IMR-90 (cell line): ENCODE data around the gene IREB2. TPM values are rescaled to one million over a fixed set of nuclear protein-coding genes. Genes with fewer than 3 reads are reported as not detected.

Source experiments
- ATAC-seq: fragments of 200-7000 bp; cut with Tn5 transposase; 2 replicates; pipeline ENCODE4 v1.9.1; 2020; ENCODE audit warnings: low read depth, mild to moderate bottlenecking, moderate library complexity
- BruUV-seq: library from RNA; stranded (reverse); fragments of 400-500 nt; replicated peaks from 2 replicates; lab custom pipeline; 2021; lab: Mats Ljungman, UMichigan
- CTCF ChIA-PET: fragments of 300-600 bp; formaldehyde crosslinking; extraction: SDS; loops from one replicate; lab custom pipeline; 2021; ENCODE audit warnings: antibody characterized with exemption; lab: Yijun Ruan, JAX
- POLR2A ChIA-PET: fragments of 300-600 bp; sonication (Branson Sonifier 250); formaldehyde crosslinking; loops from one replicate; lab custom pipeline; 2022; ENCODE audit warnings: antibody characterized with exemption; ENCODE audit not compliant: unreplicated experiment; lab: Charles Lee
- DNase-seq: peaks from one replicate; pipeline ENCODE4 v3.0.0; 2013
- H2AFZ ChIP-seq: replicated peaks from 2 replicates; pipeline ENCODE3; 2013; ENCODE audit warnings: low read length, mild to moderate bottlenecking; ENCODE audit not compliant: poor library complexity
- H2AK5ac ChIP-seq: 2 replicates; pipeline ENCODE4 v1.6.1; 2013; ENCODE audit warnings: low read depth, low read length, inconsistent platforms
- H2AK9ac ChIP-seq: replicated peaks from 2 replicates; pipeline ENCODE3; 2013; ENCODE audit warnings: mild to moderate bottlenecking, low read depth, low read length, moderate library complexity; ENCODE audit not compliant: poor library complexity
- H2BK120ac ChIP-seq: 2 replicates; pipeline ENCODE4 v1.6.1; 2013; ENCODE audit warnings: low read depth, low read length, inconsistent platforms
- H2BK15ac ChIP-seq: 3 replicates; pipeline ENCODE4 v1.6.1; 2013; ENCODE audit warnings: low read depth, low read length, inconsistent platforms
- H2BK20ac ChIP-seq: 2 replicates; pipeline ENCODE4 v1.6.1; 2013; ENCODE audit warnings: low read depth, mild to moderate bottlenecking, inconsistent platforms, low read length, moderate library complexity
- H2BK5ac ChIP-seq: 2 replicates; pipeline ENCODE4 v1.6.1; 2013; ENCODE audit warnings: mild to moderate bottlenecking, low read depth, low read length, inconsistent platforms; ENCODE audit not compliant: poor library complexity, severe bottlenecking
- H3K14ac ChIP-seq: replicated peaks from 2 replicates; pipeline ENCODE4 v1.6.1; 2013; ENCODE audit warnings: low read depth, low read length, inconsistent platforms
- H3K18ac ChIP-seq: 2 replicates; pipeline ENCODE4 v1.6.1; 2013; ENCODE audit warnings: low read depth, low read length, control low read depth
- H3K23ac ChIP-seq: 2 replicates; pipeline ENCODE4 v1.6.1; 2013; ENCODE audit warnings: low read depth, low read length, inconsistent platforms
- H3K27ac ChIP-seq: 2 replicates; pipeline ENCODE4 v1.5.1; 2013; ENCODE audit warnings: mild to moderate bottlenecking, control low read depth, low read length; ENCODE audit not compliant: insufficient read depth
- H3K27me3 ChIP-seq: 2 replicates; pipeline ENCODE4 v1.6.1; 2013; ENCODE audit warnings: low read length; ENCODE audit not compliant: control insufficient read depth, insufficient read depth
- H3K36me3 ChIP-seq: 2 replicates; pipeline ENCODE4 v1.6.1; 2013; ENCODE audit warnings: low read length, mixed read lengths; ENCODE audit not compliant: control insufficient read depth, insufficient read depth
- H3K4ac ChIP-seq: 2 replicates; pipeline ENCODE4 v1.6.1; 2013; ENCODE audit warnings: low read depth, low read length, inconsistent platforms
- H3K4me1 ChIP-seq: 2 replicates; pipeline ENCODE4 v1.6.1; 2013; ENCODE audit warnings: low read length, mixed read lengths; ENCODE audit not compliant: control insufficient read depth, insufficient read depth
- H3K4me2 ChIP-seq: 2 replicates; pipeline ENCODE4 v1.6.1; 2013; ENCODE audit warnings: low read depth, mild to moderate bottlenecking, control low read depth, low read length, moderate library complexity
- H3K4me3 ChIP-seq: 2 replicates; pipeline ENCODE4 v1.5.1; 2013; ENCODE audit warnings: low read depth, mild to moderate bottlenecking, control low read depth, low read length, moderate library complexity; ENCODE audit not compliant: insufficient read depth
- H3K56ac ChIP-seq: 2 replicates; pipeline ENCODE4 v1.6.1; 2013; ENCODE audit warnings: low read length, inconsistent platforms; ENCODE audit not compliant: insufficient read depth; ENCODE audit errors: extremely low read depth
- H3K79me1 ChIP-seq, 2 experiments: 2 replicates each; pipeline ENCODE4 v1.6.1; 2013; ENCODE audit warnings: low read length in 2 of 2, inconsistent platforms in 1 of 2, low read depth in 1 of 2
- H3K9ac ChIP-seq: 2 replicates; pipeline ENCODE4 v1.6.1; 2013; ENCODE audit warnings: low read depth, low read length, control low read depth
- H3K9me1 ChIP-seq: 2 replicates; pipeline ENCODE4 v1.6.1; 2013; ENCODE audit warnings: low read length, inconsistent platforms; ENCODE audit not compliant: insufficient read depth
- H3K9me3 ChIP-seq: 2 replicates; pipeline ENCODE4 v1.6.1; 2013; ENCODE audit warnings: low read length; ENCODE audit not compliant: control insufficient read depth, insufficient read depth
- H4K20me1 ChIP-seq: 2 replicates; pipeline ENCODE4 v1.6.1; 2013; ENCODE audit warnings: low read length, inconsistent platforms; ENCODE audit not compliant: insufficient read depth
- H4K5ac ChIP-seq: 2 replicates; pipeline ENCODE4 v1.6.1; 2013; ENCODE audit warnings: mild to moderate bottlenecking, low read depth, low read length, control low read depth
- H4K8ac ChIP-seq, 2 experiments: 2 replicates each; pipeline ENCODE4 v1.6.1; 2013; ENCODE audit warnings: low read depth in 2 of 2, low read length in 2 of 2, control low read depth in 1 of 2, inconsistent platforms in 1 of 2
- H4K91ac ChIP-seq: 2 replicates; pipeline ENCODE4 v1.6.1; 2013; ENCODE audit warnings: low read depth, low read length, inconsistent platforms; ENCODE audit not compliant: insufficient read depth
- CEBPB ChIP-seq: IDR thresholded peaks from 2 replicates; pipeline ENCODE4 v1.6.1; 2012; ENCODE audit warnings: low read depth, low read length, improper control_type of control experiment
- CHD1 ChIP-seq: IDR thresholded peaks from 2 replicates; pipeline ENCODE4 v1.6.1; 2012; ENCODE audit warnings: low read depth, low read length, improper control_type of control experiment
- MXI1 ChIP-seq: IDR thresholded peaks from 2 replicates; pipeline ENCODE4 v1.6.1; 2012; ENCODE audit warnings: low read depth, mild to moderate bottlenecking, low read length, moderate library complexity, borderline replicate concordance
- NFE2L2 ChIP-seq: fragments of 150-350 bp; IDR thresholded peaks from 2 replicates; pipeline ENCODE4 v1.6.1; 2016; ENCODE audit warnings: low read depth, mild to moderate bottlenecking, low read length
- POLR2A ChIP-seq: IDR thresholded peaks from 2 replicates; pipeline ENCODE4 v1.6.1; 2012; ENCODE audit warnings: mild to moderate bottlenecking, low read depth, low read length
- USF2 ChIP-seq: fragments of 150-350 bp; IDR thresholded peaks from 2 replicates; pipeline ENCODE4 v1.6.1; 2017; ENCODE audit warnings: mild to moderate bottlenecking, antibody characterized with exemption, low read length, low read depth
- WGBS, 2 experiments: methylation state at CpG; one replicate each; pipeline versions ENCODE4 v1.1.5 to v1.1.7; 2013; ENCODE audit warnings: missing lambda C conversion rate in 2 of 2; ENCODE audit not compliant: insufficient read length in 1 of 2; ENCODE audit errors: extremely low coverage in 2 of 2; 5-methylcytosine and 5-hydroxymethylcytosine counted together
- dilution Hi-C: fragments of 300-500 bp; cut with HindIII; formaldehyde crosslinking; loops from one replicate; pipeline ENCODE4 v1.14.3; 2018; ENCODE audit warnings: low sequenced_read_pairs; ENCODE audit not compliant: unreplicated experiment
- in situ Hi-C: fragments of 300-500 bp; cut with MboI; formaldehyde crosslinking; loops from 3 replicates; pipeline ENCODE4 v1.14.3; 2019; ENCODE audit warnings: low sequenced_read_pairs, inconsistent platforms, mixed read lengths
- intact Hi-C: fragments of 100-400 bp; cut with micrococcal nuclease; formaldehyde crosslinking; loops from 2 replicates; pipeline ENCODE4 v1.10.0; 2022
- polyA plus RNA-seq, 3 experiments: library from polyadenylated mRNA; depleted of rRNA; stranded (reverse); fragments of >200 nt; gene quantifications; 2 replicates each; pipeline ENCODE4 v1.2.3, GENCODE V29; 2012; ENCODE audit warnings: low replicate concordance in 1 of 3
- total RNA-seq: library from RNA; depleted of rRNA; stranded (reverse); fragments of >200 nt; gene quantifications from 2 replicates; pipeline ENCODE4 v1.2.3, GENCODE V29; 2012

The IREB2 gene
- total and polyA plus RNA-seq, 2 of the 4 experiments (the other 2 are of a cell fraction) = 12.2 to 13.5 TPM

DNA sequence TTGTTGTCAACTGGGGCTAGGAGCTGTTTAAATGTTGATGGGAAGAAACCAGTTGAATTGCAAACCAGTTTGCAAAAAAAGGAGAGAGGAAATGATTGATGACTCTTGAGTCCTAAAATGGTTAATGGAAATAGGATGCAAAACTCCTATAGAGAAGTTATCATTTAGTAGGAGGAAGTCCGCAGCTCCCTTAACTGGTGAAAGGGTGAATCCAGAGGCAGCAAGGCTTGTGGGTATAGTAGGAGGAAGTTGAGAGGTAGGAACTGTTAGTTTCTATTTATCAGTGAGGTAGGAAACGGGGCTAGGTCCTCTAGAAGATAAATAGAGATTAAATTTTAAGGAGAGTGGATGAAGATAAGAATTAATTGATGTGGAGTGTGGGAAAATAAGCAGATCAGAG is 15.4 kb downstream of the IREB2 start:
- no peak overlapping the region for H3K4me3 ChIP-seq
- H4K20me1 ChIP-seq = peaks cover 88% of the 10 kb centered on the region
- H3K4me1 ChIP-seq = peaks cover 9% of the 10 kb centered on the region
- no peak overlapping the region for H3K4me2 ChIP-seq
- no peak overlapping the region for H3K27ac ChIP-seq
- no TSS peak for BruUV-seq
- H2AFZ ChIP-seq = no peak overlapping the region
- H3K4ac ChIP-seq = no peak overlapping the region
- dilution Hi-C loops (no loop called here), intact Hi-C loops (no loop called here), in situ Hi-C loops (no loop called here)
- H3K14ac ChIP-seq = no peak overlapping the region
- H3K27me3 ChIP-seq = no peaks in the 10 kb centered on the region
- H3K9ac ChIP-seq = no peak overlapping the region
- no peak for ATAC-seq
- no peak overlapping the region for H4K5ac ChIP-seq
- H2AK5ac ChIP-seq = no peak overlapping the region
- H3K23ac ChIP-seq = no peak overlapping the region
- no peak overlapping the region for H2BK15ac ChIP-seq
- H3K18ac ChIP-seq = no peak overlapping the region
- H2AK9ac ChIP-seq = no peak overlapping the region
- no peak for DNase-seq
- no peak overlapping the region for H4K8ac ChIP-seq
- H4K91ac ChIP-seq = no peak overlapping the region
- peaks cover 26 to 77% of the 10 kb centered on the region in 2 experiments for H3K79me1 ChIP-seq
- peaks cover 25% of the 10 kb centered on the region; the same call in 1 of the 2 replicates for H3K9me1 ChIP-seq
- no peaks in the 10 kb centered on the region for H3K9me3 ChIP-seq
- TF ChIP-seq CEBPB (no peak), NFE2L2 (no peak), CHD1 (no peak), POLR2A (no peak), MXI1 (no peak), USF2 (no peak)
- H2BK120ac ChIP-seq = no peak overlapping the region
- 100% methylated on average over 1 of the region's 2 CpGs; no CpG with 5 or more reads in 1 of the 2 experiments for WGBS, 2 experiments
- no peak overlapping the region for H3K56ac ChIP-seq
- H2BK20ac ChIP-seq = no peak overlapping the region
- CTCF ChIA-PET = interaction anchor here (0.5 kb wide), 1 partner anchor 1185 kb away, joined by 7 read pairs; no protein-coding TSS in a partner anchor
- POLR2A ChIA-PET = no interaction called here
- no peak overlapping the region for H2BK5ac ChIP-seq
- H3K36me3 ChIP-seq = no peaks in the 10 kb centered on the region
